ENCODE results near the gene C1QB.

The C1QB gene

GRCh38 chr1:22641906-22642636, 11.0 kb upstream of the C1QB start:
- Mint-ChIP-seq H3K9me3 (ENCODE audit: low read depth) (no peaks in the 10 kb centered on the region), H3K4me1 (ENCODE audit: low read depth) (no peaks in the 10 kb centered on the region), H3K27me3 (peaks cover 7% of the 10 kb centered on the region), H3K36me3 (no peaks in the 10 kb centered on the region), H3K27ac (no peak overlapping the region), H3K4me3 (no peak overlapping the region)

- no peaks in the 10 kb centered on the region for H3K9me3 Mint-ChIP-seq (ENCODE audit: low read depth)
- H3K36me3 Mint-ChIP-seq, result no peaks in the 10 kb centered on the region
- H3K27me3 Mint-ChIP-seq, result peaks cover 8% of the 10 kb centered on the region
- no peaks in the 10 kb centered on the region for H3K4me1 Mint-ChIP-seq (ENCODE audit: low read depth)
- no peak within 1 kb of the TSS for H3K4me3 Mint-ChIP-seq
- no peak within 1 kb of the TSS for H3K27ac Mint-ChIP-seq
Measured at GRCh38 chr1:22643381-22643780, 9.7 kb upstream of the C1QB start, which contains the start of gene C1QC. Gene C1QC (plus strand): TSS chr1:22643633. CDS start chr1:22644024, 391 bp downstream.

- Mint-ChIP-seq H3K9me3 (ENCODE audit: low read depth) (no peaks in the 10 kb centered on the region), H3K4me1 (ENCODE audit: low read depth) (no peaks in the 10 kb centered on the region), H3K4me3 (no peak overlapping the region), H3K27ac (no peak overlapping the region), H3K27me3 (peaks cover 8% of the 10 kb centered on the region), H3K36me3 (no peaks in the 10 kb centered on the region)
Measured at GRCh38 chr1:22643928-22644327, 9.1 kb upstream of the C1QB start.

- Mint-ChIP-seq H3K27me3 (peaks cover 8% of the 10 kb centered on the region), H3K36me3 (no peaks in the 10 kb centered on the region), H3K9me3 (ENCODE audit: low read depth) (no peaks in the 10 kb centered on the region), H3K4me3 (no peak overlapping the region), H3K4me1 (ENCODE audit: low read depth) (no peaks in the 10 kb centered on the region), H3K27ac (no peak overlapping the region)
Measured at GRCh38 chr1:22645931-22646330, 7.1 kb upstream of the C1QB start.

GRCh38 chr1:22646384-22646783, 6.7 kb upstream of the C1QB start:
- Mint-ChIP-seq H3K36me3 (no peaks in the 10 kb centered on the region), H3K27me3 (peaks cover 3% of the 10 kb centered on the region)

GRCh38 chr1:22650089-22650693, 2.8 kb upstream of the C1QB start:
- Mint-ChIP-seq H3K27me3 (peaks cover 3% of the 10 kb centered on the region), H3K4me3 (no peak overlapping the region), H3K9me3 (ENCODE audit: low read depth) (no peaks in the 10 kb centered on the region), H3K4me1 (ENCODE audit: low read depth) (no peaks in the 10 kb centered on the region), H3K36me3 (no peaks in the 10 kb centered on the region), H3K27ac (no peak overlapping the region)

More at GRCh38 chr1:22646384-22646783, 6.7 kb upstream of the C1QB start:
- Mint-ChIP-seq H3K9me3 (ENCODE audit: low read depth) (no peaks in the 10 kb centered on the region), H3K4me3 (no peak overlapping the region), H3K4me1 (ENCODE audit: low read depth) (no peaks in the 10 kb centered on the region), H3K27ac (no peak overlapping the region)

DNA sequence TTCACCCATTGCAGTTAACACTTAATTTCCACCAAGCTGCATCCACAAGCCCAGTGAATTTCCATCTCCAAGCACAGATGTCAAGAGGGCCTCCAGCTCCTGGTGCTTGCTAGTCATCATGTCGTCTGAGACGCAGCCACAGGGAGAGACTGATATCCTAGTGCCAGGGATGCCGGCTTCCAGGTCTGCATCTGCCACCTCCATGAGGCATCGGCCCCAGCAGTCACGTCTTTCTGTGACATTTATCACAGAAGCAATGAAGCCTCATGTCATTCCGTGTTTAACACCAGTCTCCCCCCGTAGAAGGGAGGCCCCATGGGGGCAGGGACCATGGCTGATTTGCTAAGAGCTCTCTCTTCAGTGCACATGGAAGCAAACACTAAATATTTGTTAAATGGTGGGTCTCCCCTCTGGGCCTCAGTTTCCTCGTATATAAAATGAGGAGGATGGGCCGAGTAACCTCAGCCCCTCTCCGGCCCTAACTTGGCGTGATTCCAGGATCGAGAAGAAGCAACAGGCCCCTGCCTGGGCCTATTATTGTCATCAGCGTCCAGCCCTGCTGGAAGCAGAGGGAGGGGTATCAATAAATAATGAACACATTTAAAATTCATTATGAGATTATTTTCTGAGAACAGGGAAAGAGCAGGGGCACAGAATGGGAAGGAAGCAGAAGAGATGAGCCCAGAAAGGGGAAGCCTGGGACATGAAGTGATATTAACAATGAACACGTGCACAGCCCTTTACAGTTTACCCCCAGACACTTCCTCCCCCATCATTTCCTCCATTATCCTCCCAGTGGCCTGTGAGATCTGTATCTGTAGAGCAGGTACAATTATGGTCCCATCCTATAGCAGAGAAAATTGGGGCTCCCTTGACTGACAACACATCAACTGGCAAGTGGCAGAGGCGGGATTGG, 837 bp upstream of the C1QB start:
- Mint-ChIP-seq H3K9me3 (ENCODE audit: low read depth) (no peaks in the 10 kb centered on the region), H3K27me3 (peaks cover 5% of the 10 kb centered on the region), H3K27ac (no peak overlapping the region), H3K4me3 (no peak overlapping the region), H3K4me1 (ENCODE audit: low read depth) (no peaks in the 10 kb centered on the region), H3K36me3 (no peaks in the 10 kb centered on the region)

DNA sequence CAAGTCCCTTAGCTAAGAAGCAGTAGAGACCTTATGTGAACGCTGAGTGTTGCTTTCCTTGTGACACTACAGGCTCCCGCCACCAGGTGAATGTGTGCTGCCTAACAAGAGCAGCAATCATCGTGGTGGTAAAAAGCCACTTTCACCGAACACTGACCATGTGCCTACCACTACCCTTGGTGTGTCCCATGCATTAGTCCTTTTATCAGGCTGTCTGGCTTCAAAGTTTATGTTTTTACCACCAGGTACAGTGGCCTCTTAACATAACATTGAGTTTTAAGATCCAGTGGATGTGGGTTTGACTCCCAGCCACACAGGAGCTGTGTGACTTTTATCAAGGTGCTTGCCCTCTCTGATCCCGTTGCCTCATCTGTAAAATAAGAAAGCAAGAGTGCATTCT, 1.7 kb downstream of the C1QB start:
- no peak overlapping the region for H3K4me3 Mint-ChIP-seq
- H3K4me1 Mint-ChIP-seq (ENCODE audit: low read depth), result no peaks in the 10 kb centered on the region
- no peak overlapping the region for H3K27ac Mint-ChIP-seq
- peaks cover 9% of the 10 kb centered on the region for H3K27me3 Mint-ChIP-seq
- no peaks in the 10 kb centered on the region for H3K9me3 Mint-ChIP-seq (ENCODE audit: low read depth)
- no peaks in the 10 kb centered on the region for H3K36me3 Mint-ChIP-seq

DNA sequence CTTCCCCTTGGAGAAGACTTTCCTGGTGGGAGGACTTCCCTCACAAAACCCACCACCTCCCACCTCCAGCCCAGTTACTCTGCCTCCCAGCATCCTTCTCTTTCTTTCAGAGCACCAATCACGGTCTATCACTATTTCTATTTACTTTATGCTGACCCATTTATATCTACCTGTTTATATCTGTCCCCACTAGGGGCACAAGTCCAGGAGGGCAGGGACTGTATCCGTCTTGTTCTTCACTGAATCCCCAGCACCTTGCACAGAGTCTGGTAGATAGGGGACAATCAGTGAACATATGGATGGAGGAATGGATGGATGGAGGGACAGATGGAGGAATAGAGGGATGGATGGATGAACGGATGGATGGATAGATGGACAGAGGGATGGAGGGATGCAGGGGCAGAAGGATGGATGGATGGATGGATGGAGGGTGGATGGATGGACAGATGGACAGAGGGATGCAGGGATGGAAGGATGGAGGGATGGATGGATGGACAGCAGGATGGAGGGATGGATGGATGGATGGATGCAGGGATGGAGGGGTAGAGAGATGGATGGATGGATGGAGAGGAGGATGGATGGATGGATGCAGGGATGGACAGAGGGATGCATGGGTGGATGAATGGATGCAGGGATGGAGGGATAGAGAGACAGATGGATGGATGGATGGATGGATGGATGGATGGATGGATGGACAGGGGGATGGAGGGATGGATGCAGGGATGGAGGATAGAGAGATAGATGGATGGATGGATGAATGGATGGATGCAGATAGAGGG, 5.5 kb downstream of the C1QB start:
- H3K4me3 Mint-ChIP-seq, result no peak overlapping the region
- no peak overlapping the region for H3K27ac Mint-ChIP-seq
- H3K4me1 Mint-ChIP-seq (ENCODE audit: low read depth), result no peaks in the 10 kb centered on the region
- peaks cover 9% of the 10 kb centered on the region for H3K27me3 Mint-ChIP-seq
- no peaks in the 10 kb centered on the region for H3K36me3 Mint-ChIP-seq
- no peaks in the 10 kb centered on the region for H3K9me3 Mint-ChIP-seq (ENCODE audit: low read depth)

- peaks cover 9% of the 10 kb centered on the region for H3K27me3 Mint-ChIP-seq
Measured at GRCh38 chr1:22660716-22661241, 7.7 kb downstream of the C1QB start.

DNA sequence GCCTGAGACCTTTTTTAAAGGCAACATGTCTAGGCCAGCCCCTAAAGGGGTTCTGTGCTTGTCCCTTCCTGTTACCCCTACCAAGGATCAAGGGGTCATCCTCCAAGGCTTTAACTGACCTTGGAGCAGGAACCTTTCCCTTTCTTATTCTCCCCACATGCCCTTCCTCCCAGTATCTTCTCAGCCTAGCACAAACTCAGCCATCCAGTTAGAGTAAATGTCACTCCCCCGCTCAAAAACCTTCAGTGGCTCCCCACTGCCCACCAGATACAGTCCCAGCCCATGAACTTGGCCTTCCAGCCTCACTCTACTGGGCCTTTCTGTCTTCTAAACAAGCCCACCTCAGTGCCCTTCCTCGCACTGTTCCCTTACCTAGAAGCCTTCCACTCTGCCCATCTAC, 8.8 kb downstream of the C1QB start:
- Mint-ChIP-seq H3K9me3 (ENCODE audit: low read depth) (no peaks in the 10 kb centered on the region), H3K27ac (no peak overlapping the region), H3K36me3 (no peaks in the 10 kb centered on the region), H3K4me3 (no peak overlapping the region), H3K4me1 (ENCODE audit: low read depth) (no peaks in the 10 kb centered on the region), H3K27me3 (peaks cover 8% of the 10 kb centered on the region)

More at GRCh38 chr1:22660716-22661241, 7.7 kb downstream of the C1QB start:
- Mint-ChIP-seq H3K9me3 (ENCODE audit: low read depth) (no peaks in the 10 kb centered on the region), H3K4me3 (no peak overlapping the region), H3K36me3 (no peaks in the 10 kb centered on the region), H3K27ac (no peak overlapping the region), H3K4me1 (ENCODE audit: low read depth) (no peaks in the 10 kb centered on the region)

GRCh38 chr1:22662318-22662717, 9.3 kb downstream of the C1QB start:
- Mint-ChIP-seq H3K36me3 (no peaks in the 10 kb centered on the region), H3K27me3 (peaks cover 6% of the 10 kb centered on the region), H3K4me3 (no peak overlapping the region), H3K4me1 (ENCODE audit: low read depth) (no peaks in the 10 kb centered on the region), H3K9me3 (ENCODE audit: low read depth) (no peaks in the 10 kb centered on the region), H3K27ac (no peak overlapping the region)

DNA sequence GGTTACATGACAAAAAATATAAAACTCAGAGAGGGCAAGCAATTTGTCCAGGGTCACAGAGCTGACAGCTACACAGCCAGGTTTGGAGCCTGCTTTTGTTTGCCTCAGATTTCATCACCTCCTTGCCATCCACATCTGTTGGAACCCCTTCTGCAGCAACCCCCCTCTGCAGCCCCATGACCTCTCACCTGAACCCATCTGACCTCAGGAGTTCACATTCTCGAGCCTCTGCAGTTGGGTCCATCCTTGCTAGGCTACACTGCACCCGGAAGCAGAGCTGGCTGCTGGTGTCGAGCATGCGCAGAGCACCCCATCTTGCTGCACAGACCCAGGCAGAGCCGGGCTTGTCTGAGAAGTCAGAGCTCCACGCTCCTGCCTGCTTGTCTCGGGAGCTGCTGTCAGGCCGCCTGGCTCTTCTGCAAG, 10.0 kb downstream of the C1QB start:
- H3K27ac Mint-ChIP-seq, result no peak overlapping the region
- H3K36me3 Mint-ChIP-seq, result no peaks in the 10 kb centered on the region

DNA sequence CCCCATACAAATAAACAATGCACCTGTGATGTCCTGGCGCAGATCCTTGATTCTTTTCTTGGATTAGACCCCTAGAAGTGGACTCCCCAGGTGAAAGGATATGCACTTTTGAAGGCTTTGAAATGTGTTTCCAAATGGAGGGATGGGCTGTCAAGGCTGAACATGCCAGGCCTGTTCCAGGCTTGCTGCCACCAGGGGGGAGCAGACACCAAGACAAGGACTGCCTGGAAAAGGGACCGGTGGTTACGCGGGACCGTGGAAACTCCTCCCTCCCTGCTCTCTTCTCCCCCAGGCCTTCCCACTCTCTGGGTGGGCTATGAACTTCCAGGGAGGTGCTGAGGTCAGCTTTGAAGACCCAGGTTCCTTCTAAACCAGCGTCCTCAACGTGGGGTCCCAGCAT, 12.7 kb downstream of the C1QB start:
- no peak overlapping the region for H3K4me3 Mint-ChIP-seq

More for the DNA sequence above, 10.0 kb downstream of the C1QB start:
- peaks cover 5% of the 10 kb centered on the region for H3K27me3 Mint-ChIP-seq
- no peaks in the 10 kb centered on the region for H3K4me1 Mint-ChIP-seq (ENCODE audit: low read depth)
- no peaks in the 10 kb centered on the region for H3K9me3 Mint-ChIP-seq (ENCODE audit: low read depth)
- no peak overlapping the region for H3K4me3 Mint-ChIP-seq

More for the DNA sequence above, 12.7 kb downstream of the C1QB start:
- H3K27me3 Mint-ChIP-seq, result peaks cover 3% of the 10 kb centered on the region
- H3K27ac Mint-ChIP-seq, result no peak overlapping the region
- H3K9me3 Mint-ChIP-seq (ENCODE audit: low read depth), result no peaks in the 10 kb centered on the region
- no peaks in the 10 kb centered on the region for H3K36me3 Mint-ChIP-seq
- H3K4me1 Mint-ChIP-seq (ENCODE audit: low read depth), result no peaks in the 10 kb centered on the region
